Transverse colon (tissue), 4 donors: ENCODE data around the gene PRKCH.

ENCODE experiments used
- CTCF ChIP-seq, 5 experiments: fragments of 200-600 bp in 3 of 5; fragments of 450-650 bp in 2 of 5; sonication (generic) in 3 of 5; IDR thresholded peaks; 1 replicate in 2 of 5; 2 replicates in 3 of 5; pipeline ENCODE4 v1.5.1; 2016 to 2017; ENCODE audit warnings: antibody characterized with exemption in 5 of 5, inconsistent platforms in 3 of 5, mild to moderate bottlenecking in 2 of 5, moderate library complexity in 1 of 5
- EP300 ChIP-seq: sonication (generic); formaldehyde crosslinking; IDR thresholded peaks from one replicate; pipeline ENCODE4 v1.6.1; 2017; ENCODE audit warnings: antibody characterized with exemption, low read depth
- POLR2AphosphoS5 ChIP-seq, 3 donors: sonication (generic); formaldehyde crosslinking; IDR thresholded peaks; one replicate each; pipeline ENCODE4 v1.6.1; 2016; ENCODE audit warnings: antibody characterized with exemption in 3 of 3

GRCh38 chr14:61417883-61418455 is 96.6 kb downstream of the PRKCH start:
- TF ChIP-seq CTCF (IDR thresholded peaks at IDR 0.05) (no peak), POLR2AphosphoS5 (IDR thresholded peaks at IDR 0.05) (no peak), EP300 (no peak)
